Pancreas (tissue), 10 donors: ENCODE measurements around the gene PSMC4. TPM values are rescaled to one million over a fixed set of nuclear protein-coding genes. Genes with fewer than 3 reads are reported as not detected.
A peak's percentile ranks its signal among the peaks of the same experiment; 100 is the strongest.
"Not testable (repeated sequence)": the region's sequence is repeated elsewhere in the genome, so short reads cannot be mapped to it uniquely, and the experiment has no call there.

Experiments
- ATAC-seq, 4 donors: fragments of 200-7000 bp; cut with Tn5 transposase; one replicate each; pipeline versions ENCODE4 v1.8.0 to v1.9.1; 2020; ENCODE audit warnings: mild to moderate bottlenecking in 4 of 4, moderate library complexity in 4 of 4
- DNase-seq, 6 donors: peaks; one replicate each; pipeline ENCODE4 v3.0.0-alpha.2; 2020
- FAIRE-seq: peaks from 2 replicates; lab custom pipeline; 2012; peaks lifted over from hg19 to GRCh38; lab: Jason Lieb, UNC
- H3K27ac ChIP-seq, 4 donors: fragments of 200-600 bp; sonication (generic); 1 replicate in 3 of 4; 2 replicates in 1 of 4; pipeline versions ENCODE4 v1.5.0 to v1.8.0; 2020
- H3K27me3 ChIP-seq, 4 donors: fragments of 200-600 bp; one replicate each; pipeline ENCODE4 v1.8.0; 2021
- H3K36me3 ChIP-seq, 3 donors: fragments of 200-600 bp; sonication (generic) in 1 of 3; one replicate each; pipeline versions ENCODE4 v1.5.0 to v1.8.0; 2020 to 2021
- H3K4me1 ChIP-seq, 3 donors: fragments of 200-600 bp; one replicate each; pipeline ENCODE4 v1.8.0; 2021
- H3K4me3 ChIP-seq, 4 donors: fragments of 200-600 bp; sonication (generic) in 2 of 4; one replicate each; pipeline versions ENCODE4 v1.5.0 to v1.8.0; 2020 to 2021
- H3K9me3 ChIP-seq, 4 donors: fragments of 200-600 bp; one replicate each; pipeline ENCODE4 v1.8.0; 2021
- WGBS, 2 donors: extraction: QIAGEN DNeasy Blood & Tissue Kit; methylation state at CpG; one replicate each; pipeline ENCODE4 v1.1.7; 2013; 5-methylcytosine and 5-hydroxymethylcytosine counted together
- intact Hi-C, 3 donors: fragments of 100-400 bp; cut with DNase I; formaldehyde crosslinking; loops; one replicate each; pipeline versions ENCODE4 v1.11.1 to v1.14.2; 2022
- polyA plus RNA-seq, 2 donors: library from polyadenylated mRNA; stranded (reverse); fragments of 200-250 nt; gene quantifications; one replicate each; pipeline ENCODE4 v1.2.3, GENCODE V29; 2013
- total RNA-seq, 6 donors: library from RNA; stranded (reverse); fragmentation: NEBNext Ultra II Directional in 4 of 6; extraction: Animal tissue kit (Norgen Biotek cat#: 25700) in 4 of 6; gene quantifications; one replicate each; pipeline versions ENCODE4 v1.2.1 to v1.2.4, GENCODE V29; 2021 to 2023
- TF ChIP-seq, protein P1 (sequence below), 4 donors: fragments of 200-600 bp; sonication (generic) in 3 of 4; IDR thresholded peaks; one replicate each; pipeline versions ENCODE4 v1.5.0 to v1.8.0; 2021; ENCODE audit warnings: antibody characterized with exemption in 4 of 4
- donor health status: healthy with polysubstance abuse.
- donor health status: DM: no; HTN: no; CAD: no; lungs with moderate emphysema.
- donor health status: DM: no; HTN: no; CAD: no.
- donor health status: control.
- donor health status: control.
- donor health status: Bipolar disorder and iron deficiency.
- donor health status: DM: yes; HTN: yes; CAD: no.
- donor health status: DM: no; HTN: no; CAD: no.
- donor health status: DM: no; HTN: no; CAD: no.
- donor health status: DM: yes; HTN: yes; CAD: no.

The PSMC4 gene
- total and polyA plus RNA-seq, 8 donors = 14.4 to 45.2 (median 30.0) TPM

DNA sequence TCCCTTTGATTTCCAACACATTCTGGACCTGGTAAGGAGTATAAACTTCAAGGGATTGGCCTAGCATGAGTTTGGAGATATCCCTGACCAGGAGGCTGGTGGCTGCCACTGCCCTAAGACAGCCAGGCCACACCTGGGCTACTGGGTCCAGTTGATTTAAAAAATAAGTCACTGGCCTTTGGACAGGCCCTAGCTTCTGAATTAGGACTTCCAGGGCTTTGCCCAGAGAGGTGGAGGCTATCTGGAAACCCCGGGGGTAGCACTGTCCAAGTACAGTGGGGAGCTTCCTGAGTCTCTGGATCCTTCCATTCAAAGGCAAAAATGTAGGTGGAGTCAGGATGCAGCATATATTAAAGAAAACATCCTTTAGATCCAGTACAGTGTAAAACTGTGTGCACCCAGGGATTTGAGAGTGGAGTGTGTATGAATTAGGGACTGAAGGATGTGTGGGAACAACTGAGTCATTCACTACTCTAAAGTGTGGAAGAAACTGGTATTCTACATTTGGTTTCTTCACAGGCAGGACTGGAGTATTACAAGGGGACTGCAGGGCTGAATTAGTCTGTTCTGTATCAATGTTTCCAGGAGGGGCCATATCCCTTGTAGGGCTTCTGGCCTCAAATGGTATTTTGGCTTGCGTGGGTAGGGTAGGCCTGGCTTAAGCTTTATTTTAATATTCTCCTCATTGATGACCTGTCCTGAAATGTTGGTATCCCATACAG lies 21.8 kb upstream of the PSMC4 start:
- H3K27ac ChIP-seq = no peak overlapping the region
- peak in 1 of 6 donors; percentile 5 for DNase-seq
- intact Hi-C loops = no loop called here
- no peaks in the 10 kb centered on the region for H3K27me3 ChIP-seq
- no peak for FAIRE-seq
- no peaks in the 10 kb centered on the region for H3K36me3 ChIP-seq
- no peak for ATAC-seq
- TF ChIP-seq, protein P1, sequence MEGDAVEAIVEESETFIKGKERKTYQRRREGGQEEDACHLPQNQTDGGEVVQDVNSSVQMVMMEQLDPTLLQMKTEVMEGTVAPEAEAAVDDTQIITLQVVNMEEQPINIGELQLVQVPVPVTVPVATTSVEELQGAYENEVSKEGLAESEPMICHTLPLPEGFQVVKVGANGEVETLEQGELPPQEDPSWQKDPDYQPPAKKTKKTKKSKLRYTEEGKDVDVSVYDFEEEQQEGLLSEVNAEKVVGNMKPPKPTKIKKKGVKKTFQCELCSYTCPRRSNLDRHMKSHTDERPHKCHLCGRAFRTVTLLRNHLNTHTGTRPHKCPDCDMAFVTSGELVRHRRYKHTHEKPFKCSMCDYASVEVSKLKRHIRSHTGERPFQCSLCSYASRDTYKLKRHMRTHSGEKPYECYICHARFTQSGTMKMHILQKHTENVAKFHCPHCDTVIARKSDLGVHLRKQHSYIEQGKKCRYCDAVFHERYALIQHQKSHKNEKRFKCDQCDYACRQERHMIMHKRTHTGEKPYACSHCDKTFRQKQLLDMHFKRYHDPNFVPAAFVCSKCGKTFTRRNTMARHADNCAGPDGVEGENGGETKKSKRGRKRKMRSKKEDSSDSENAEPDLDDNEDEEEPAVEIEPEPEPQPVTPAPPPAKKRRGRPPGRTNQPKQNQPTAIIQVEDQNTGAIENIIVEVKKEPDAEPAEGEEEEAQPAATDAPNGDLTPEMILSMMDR (IDR thresholded peaks at IDR 0.05) = no peak
- peaks cover 9 to 11% (median 11%) of the 10 kb centered on the region in 3 donors for H3K4me1 ChIP-seq
- H3K4me3 ChIP-seq = no peak overlapping the region
- no peaks in the 10 kb centered on the region for H3K9me3 ChIP-seq
- 94 to 96% methylated on average over 2 of the region's 2 CpGs for WGBS, 2 donors

DNA sequence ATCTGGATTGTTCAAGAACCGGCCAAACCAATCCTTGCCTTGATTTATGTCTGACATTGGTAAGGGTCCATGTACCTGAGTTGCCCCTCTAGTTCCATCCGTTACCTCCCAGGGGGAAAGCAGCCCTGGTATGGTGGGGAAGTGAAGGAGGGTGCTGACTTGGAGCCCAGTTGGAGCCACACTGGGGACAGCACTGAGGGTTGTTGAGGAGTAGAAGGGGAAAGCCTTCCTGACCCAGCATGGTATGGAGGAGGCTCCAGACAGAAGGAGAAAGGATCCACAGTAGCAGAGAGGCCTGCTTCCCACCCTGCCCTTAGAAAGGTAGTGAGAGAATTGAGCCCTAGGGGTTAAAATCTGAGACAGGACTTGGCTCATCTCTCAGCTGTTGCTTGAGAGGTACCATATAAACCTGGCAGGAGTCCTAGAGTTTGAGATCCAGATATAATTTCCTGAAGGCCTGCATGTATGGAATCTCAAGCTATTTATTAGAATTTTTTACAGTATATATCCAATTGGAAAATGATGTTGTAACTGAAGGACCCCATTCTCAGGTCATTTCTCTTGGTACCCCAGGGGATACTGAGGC lies 19.8 kb upstream of the PSMC4 start:
- no peak for ATAC-seq
- TF ChIP-seq, protein P1 (IDR thresholded peaks at IDR 0.05) = no peak
- H3K9me3 ChIP-seq = no peaks in the 10 kb centered on the region
- intact Hi-C loops = no loop called here
- DNase-seq = no peak
- H3K27ac ChIP-seq = no peak overlapping the region
- no peaks in the 10 kb centered on the region for H3K36me3 ChIP-seq
- WGBS, 2 donors = 81 to 91% methylated on average over 2 of the region's 2 CpGs
- no peaks in the 10 kb centered on the region for H3K27me3 ChIP-seq
- H3K4me3 ChIP-seq = no peak overlapping the region
- no peak for FAIRE-seq
- no peaks in the 10 kb centered on the region for H3K4me1 ChIP-seq

DNA sequence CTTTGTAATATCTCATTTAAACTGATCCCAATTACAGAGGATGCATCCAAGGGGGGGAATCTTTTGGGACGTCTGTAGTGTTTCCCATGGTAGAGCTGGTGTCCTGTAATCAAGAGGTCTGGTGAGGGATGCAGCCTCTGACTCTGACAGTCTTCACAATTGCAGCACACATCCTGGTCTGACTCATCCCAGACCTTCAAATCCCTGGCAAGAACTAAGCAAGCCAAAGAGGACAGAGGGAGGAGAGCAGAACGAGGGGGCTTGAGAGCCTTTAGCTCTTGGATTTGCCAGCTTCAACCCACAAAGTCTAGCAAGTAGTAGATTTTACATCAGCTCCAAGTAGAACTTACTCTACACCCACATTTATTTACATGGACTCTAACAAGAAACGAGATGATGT lies 19.3 kb upstream of the PSMC4 start:
- Histone ChIP-seq H3K27ac (no peak overlapping the region), H3K27me3 (no peaks in the 10 kb centered on the region), H3K4me1 (no peaks in the 10 kb centered on the region), H3K4me3 (no peak overlapping the region), H3K36me3 (no peaks in the 10 kb centered on the region), H3K9me3 (no peaks in the 10 kb centered on the region)
- DNase-seq (no peak), FAIRE-seq (no peak), ATAC-seq (no peak)
- 57 to 75% methylated on average over 3 of the region's 3 CpGs for WGBS, 2 donors
- TF ChIP-seq, protein P1 (IDR thresholded peaks at IDR 0.05) = no peak
- intact Hi-C loops = no loop called here

DNA sequence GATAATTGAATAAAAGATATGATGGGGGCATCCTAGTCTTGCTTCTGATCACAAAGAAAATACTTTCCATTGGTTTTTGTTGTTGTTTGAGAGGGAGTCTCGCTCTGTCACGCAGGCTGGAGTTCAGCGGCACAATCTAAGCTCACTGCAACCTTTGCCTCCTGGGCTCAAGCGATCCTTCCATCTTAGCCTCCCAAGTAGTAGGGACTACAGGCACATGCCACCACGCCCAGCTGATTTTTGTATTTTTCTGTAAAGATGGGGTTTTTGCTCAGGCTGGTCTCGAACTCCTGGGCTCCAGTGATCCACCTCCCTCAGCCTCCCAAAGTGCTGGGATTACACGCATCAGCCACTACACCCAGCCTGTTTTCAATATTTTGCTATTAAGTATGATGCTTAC lies 17.1 kb upstream of the PSMC4 start:
- FAIRE-seq = no peak
- 90 to 93% methylated on average over 7 of the region's 7 CpGs for WGBS, 2 donors

DNA sequence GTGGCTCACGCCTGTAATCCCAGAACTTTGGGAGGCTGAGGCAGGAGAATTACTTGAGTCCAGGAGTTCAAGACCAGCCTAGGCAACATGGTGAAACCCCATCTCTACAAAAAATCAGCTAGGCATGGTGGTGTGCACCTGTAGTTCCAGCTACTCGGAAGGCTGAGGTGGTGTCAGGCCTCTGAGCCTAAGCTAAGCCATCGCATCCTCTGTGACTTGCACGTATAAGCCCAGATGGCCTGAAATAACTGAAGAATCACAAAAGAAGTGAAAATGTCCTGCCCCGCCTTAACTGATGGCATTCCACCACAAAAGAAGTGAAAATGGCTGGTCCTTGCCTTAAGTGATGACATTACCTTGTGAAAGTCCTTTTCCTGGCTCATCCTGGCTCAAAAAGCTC lies 13.1 kb upstream of the PSMC4 start:
- FAIRE-seq, H3K4me3 ChIP-seq, H3K36me3 ChIP-seq, H3K4me1 ChIP-seq, H3K27me3 ChIP-seq, H3K27ac ChIP-seq, H3K9me3 ChIP-seq, ATAC-seq, intact Hi-C loops: not testable (repeated sequence)
- DNase-seq = peak in 1 of 6 donors; percentile 2
- WGBS, 2 donors = 90 to 97% methylated on average over 5 of the region's 5 CpGs

More for the DNA sequence above, 17.1 kb upstream of the PSMC4 start:
- no peaks in the 10 kb centered on the region for H3K27me3 ChIP-seq
- no peak overlapping the region for H3K4me3 ChIP-seq
- TF ChIP-seq, protein P1 (IDR thresholded peaks at IDR 0.05) = no peak
- H3K27ac ChIP-seq = no peak overlapping the region
- intact Hi-C loops = no loop called here
- no peaks in the 10 kb centered on the region for H3K4me1 ChIP-seq
- no peaks in the 10 kb centered on the region for H3K9me3 ChIP-seq
- ATAC-seq = no peak
- DNase-seq = peak in 1 of 6 donors; percentile 2
- no peaks in the 10 kb centered on the region for H3K36me3 ChIP-seq

DNA sequence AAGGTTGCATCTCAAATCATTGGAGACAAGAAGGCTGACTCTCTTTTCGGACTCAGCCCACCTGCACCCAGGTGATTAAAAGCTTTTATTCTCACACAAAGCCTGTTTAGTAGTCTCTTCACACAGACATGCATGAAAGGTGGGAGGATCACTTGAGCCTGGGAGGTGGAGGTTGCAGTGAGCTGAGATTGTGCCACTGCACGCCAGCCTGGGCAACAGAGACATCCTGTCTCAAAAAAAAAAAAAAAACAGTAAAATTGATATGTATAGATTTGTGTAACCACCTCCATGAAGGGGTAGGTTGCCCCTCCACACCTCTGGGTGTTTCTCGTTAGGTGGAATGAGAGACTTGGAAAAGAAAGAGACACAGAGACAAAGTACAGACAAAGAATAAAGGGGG lies 12.0 kb upstream of the PSMC4 start:
- FAIRE-seq, H3K4me1 ChIP-seq, H3K27me3 ChIP-seq, H3K27ac ChIP-seq, intact Hi-C loops, H3K36me3 ChIP-seq, ATAC-seq, H3K9me3 ChIP-seq, DNase-seq, H3K4me3 ChIP-seq: not testable (repeated sequence)
- 91 to 93% methylated on average over 3 of the region's 3 CpGs for WGBS, 2 donors

DNA sequence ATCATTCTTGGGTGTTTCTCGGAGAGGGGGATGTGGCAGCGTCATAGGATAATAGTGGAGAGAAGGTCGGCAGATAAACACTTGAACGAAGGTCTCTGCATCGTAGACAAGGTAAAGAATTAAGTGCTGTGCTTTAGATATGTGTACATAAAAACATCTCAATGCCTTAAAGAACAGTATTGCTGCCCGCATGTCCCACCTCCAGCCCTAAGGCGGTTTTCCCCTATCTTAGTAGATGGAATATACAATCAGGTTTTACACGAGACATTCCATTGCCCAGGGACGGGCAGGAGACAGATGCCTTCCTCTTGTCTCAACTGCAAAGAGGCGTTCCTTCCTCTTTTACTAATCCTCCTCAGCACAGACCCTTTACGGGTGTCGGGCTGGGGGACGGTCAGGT lies 11.6 kb upstream of the PSMC4 start:
- intact Hi-C loops, ATAC-seq, H3K27ac ChIP-seq, H3K4me1 ChIP-seq, FAIRE-seq, H3K36me3 ChIP-seq, H3K4me3 ChIP-seq, H3K27me3 ChIP-seq, H3K9me3 ChIP-seq: not testable (repeated sequence)
- peak in 1 of 6 donors; percentile 4 for DNase-seq
- 70 to 72% methylated on average over 9 to 10 of the region's 13 CpGs for whole genome bisulfite sequencing, 2 donors
